Mesenchymal stem cell (in vitro differentiated cells and primary cell): ENCODE results near the gene UCN.
A peak's percentile ranks its signal among the peaks of the same experiment; 100 is the strongest.

ENCODE experiments used
- DNase-seq: peaks from one replicate; pipeline ENCODE4 v3.0.0-alpha.2; 2013
- H2AFZ ChIP-seq: one replicate; pipeline ENCODE4 v1.6.1; 2013; ENCODE audit warnings: low read depth, mild to moderate bottlenecking, control low read depth, inconsistent platforms, low read length, moderate library complexity
- H2AK5ac ChIP-seq: 2 replicates; pipeline ENCODE4 v1.6.1; 2013; ENCODE audit warnings: low read length, moderate library complexity, mild to moderate bottlenecking, inconsistent platforms; ENCODE audit not compliant: severe bottlenecking
- H2BK120ac ChIP-seq: one replicate; pipeline ENCODE4 v1.6.1; 2013; ENCODE audit warnings: low read depth, mild to moderate bottlenecking, inconsistent platforms, low read length, moderate library complexity
- H2BK12ac ChIP-seq, 2 experiments: one replicate each; pipeline ENCODE4 v1.6.1; 2013; ENCODE audit warnings: inconsistent platforms in 2 of 2, low read length in 2 of 2, mild to moderate bottlenecking in 2 of 2, moderate library complexity in 2 of 2, control low read depth in 1 of 2
- H2BK15ac ChIP-seq: one replicate; pipeline ENCODE4 v1.6.1; 2013; ENCODE audit warnings: mild to moderate bottlenecking, low read depth, inconsistent platforms; ENCODE audit not compliant: poor library complexity, severe bottlenecking
- H2BK5ac ChIP-seq: 2 replicates; pipeline ENCODE4 v1.6.1; 2013; ENCODE audit warnings: low read depth, mild to moderate bottlenecking, low read length, control low read depth, inconsistent platforms; ENCODE audit not compliant: poor library complexity, severe bottlenecking
- H3K14ac ChIP-seq, 2 experiments: one replicate each; pipeline ENCODE4 v1.6.1; 2013; ENCODE audit warnings: inconsistent platforms in 2 of 2, low read length in 2 of 2, control low read depth in 1 of 2, mild to moderate bottlenecking in 1 of 2, moderate library complexity in 1 of 2
- H3K18ac ChIP-seq, 2 experiments: one replicate each; pipeline ENCODE4 v1.6.1; 2013; ENCODE audit warnings: inconsistent platforms in 2 of 2, low read length in 2 of 2, control low read depth in 1 of 2, low read depth in 1 of 2, mild to moderate bottlenecking in 1 of 2
- H3K23ac ChIP-seq, 2 experiments: one replicate each; pipeline ENCODE4 v1.6.1; 2013; ENCODE audit warnings: inconsistent platforms in 2 of 2, low read length in 2 of 2, mild to moderate bottlenecking in 2 of 2, moderate library complexity in 2 of 2, control low read depth in 1 of 2
- H3K27ac ChIP-seq: 2 replicates; pipeline ENCODE4 v1.5.1; 2013; ENCODE audit warnings: mild to moderate bottlenecking, moderate library complexity, low read length, control low read depth, inconsistent platforms; ENCODE audit not compliant: poor library complexity, severe bottlenecking
- H3K27me3 ChIP-seq, 2 experiments: 2 replicates each; pipeline versions ENCODE4 v1.6.1 to v1.7.0; 2013; ENCODE audit warnings: low read length in 2 of 2, mild to moderate bottlenecking in 2 of 2, moderate library complexity in 2 of 2, control low read depth in 1 of 2, inconsistent platforms in 1 of 2; ENCODE audit not compliant: control insufficient read depth in 1 of 2, insufficient read depth in 1 of 2
- H3K36me3 ChIP-seq, 2 experiments: 2 replicates each; pipeline versions ENCODE4 v1.6.1 to v1.7.0; 2013; ENCODE audit warnings: low read length in 2 of 2, control low read depth in 1 of 2, inconsistent platforms in 1 of 2, low read depth in 1 of 2, mild to moderate bottlenecking in 1 of 2; ENCODE audit not compliant: insufficient read depth in 2 of 2, control insufficient read depth in 1 of 2
- H3K4ac ChIP-seq, 2 experiments: one replicate each; pipeline ENCODE4 v1.6.1; 2013; ENCODE audit warnings: inconsistent platforms in 2 of 2, low read length in 2 of 2, mild to moderate bottlenecking in 2 of 2, moderate library complexity in 2 of 2, control low read depth in 1 of 2, low read depth in 1 of 2
- H3K4me1 ChIP-seq: 2 replicates; pipeline ENCODE4 v1.6.1; 2013; ENCODE audit warnings: low read depth, low read length, control low read depth; ENCODE audit not compliant: control insufficient read depth, insufficient read depth
- H3K4me2 ChIP-seq: 2 replicates; pipeline ENCODE4 v1.6.1; 2013; ENCODE audit warnings: low read length, mild to moderate bottlenecking, inconsistent platforms; ENCODE audit not compliant: poor library complexity, severe bottlenecking
- H3K4me3 ChIP-seq, 2 experiments: 2 replicates each; pipeline versions ENCODE4 v1.5.1 to v1.7.0; 2013; ENCODE audit warnings: low read length in 2 of 2, mild to moderate bottlenecking in 2 of 2, control low read depth in 1 of 2, low read depth in 1 of 2; ENCODE audit not compliant: insufficient read depth in 1 of 2
- H3K79me1 ChIP-seq: replicated peaks from 2 replicates; pipeline ENCODE4 v1.6.1; 2013; ENCODE audit warnings: mild to moderate bottlenecking, control low read depth, low read length, inconsistent platforms; ENCODE audit not compliant: poor library complexity, severe bottlenecking
- H3K9ac ChIP-seq: 2 replicates; pipeline ENCODE4 v1.7.0; 2013; ENCODE audit warnings: mild to moderate bottlenecking, low read length, moderate library complexity
- H3K9me3 ChIP-seq: 2 replicates; pipeline ENCODE4 v1.7.0; 2013; ENCODE audit warnings: mild to moderate bottlenecking, low read length; ENCODE audit not compliant: control insufficient read depth
- H4K8ac ChIP-seq: one replicate; pipeline ENCODE4 v1.6.1; 2013; ENCODE audit warnings: inconsistent platforms, mild to moderate bottlenecking, low read length, moderate library complexity
- H4K91ac ChIP-seq: one replicate; pipeline ENCODE4 v1.6.1; 2013; ENCODE audit warnings: mild to moderate bottlenecking, low read length, inconsistent platforms
- WGBS: methylation state at CpG from one replicate; pipeline ENCODE4 v1.1.7; 2013; ENCODE audit warnings: mixed read lengths; 5-methylcytosine and 5-hydroxymethylcytosine counted together

UCN gene

DNA sequence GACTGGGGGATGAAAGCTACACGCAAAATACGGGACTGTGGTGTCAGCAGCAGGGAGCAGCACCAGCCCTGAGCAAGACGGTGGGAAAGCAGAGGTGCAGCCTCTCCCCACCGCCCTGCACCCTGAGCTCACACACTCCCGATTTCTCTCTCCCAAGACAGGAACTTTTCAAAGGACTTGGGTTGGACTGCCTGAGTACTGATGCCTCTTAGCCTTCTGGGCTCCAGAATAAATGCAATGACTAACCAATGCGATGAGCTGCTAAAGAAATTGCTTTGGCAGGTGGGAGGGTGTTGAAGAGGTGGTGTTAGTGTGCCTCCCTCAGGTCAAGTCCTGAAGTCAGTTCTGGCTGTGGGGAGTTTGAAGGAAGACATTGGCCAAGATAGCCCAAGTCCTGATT lies 16.4 kb downstream of the UCN start:
- no peak overlapping the region for H2BK5ac ChIP-seq
- no peak overlapping the region for H4K8ac ChIP-seq
- H3K27ac ChIP-seq = no peak overlapping the region
- no peak for DNase-seq
- no peak overlapping the region for H3K9ac ChIP-seq
- H2BK12ac ChIP-seq = peak overlapping the region in 1 of 2 experiments; percentile 63
- H2AK5ac ChIP-seq = no peak overlapping the region
- no peak overlapping the region for H3K4me2 ChIP-seq
- no peak overlapping the region for H2AFZ ChIP-seq
- H3K14ac ChIP-seq = no peak overlapping the region
- H2BK15ac ChIP-seq = no peak overlapping the region
- H3K27me3 ChIP-seq = peaks cover 35 to 54% of the 10 kb centered on the region in 2 experiments
- 18% methylated on average over 5 of the region's 6 CpGs for WGBS
- no peaks in the 10 kb centered on the region for H3K9me3 ChIP-seq
- no peak overlapping the region for H3K4ac ChIP-seq
- H4K91ac ChIP-seq = no peak overlapping the region
- no peaks in the 10 kb centered on the region for H3K36me3 ChIP-seq
- H3K79me1 ChIP-seq = no peaks in the 10 kb centered on the region
- H3K23ac ChIP-seq = no peak overlapping the region
- peak overlapping the region; percentile 10 to 34 for H3K18ac ChIP-seq
- no peak overlapping the region for H2BK120ac ChIP-seq
- no peak overlapping the region for H3K4me3 ChIP-seq
- H3K4me1 ChIP-seq = no peaks in the 10 kb centered on the region

DNA sequence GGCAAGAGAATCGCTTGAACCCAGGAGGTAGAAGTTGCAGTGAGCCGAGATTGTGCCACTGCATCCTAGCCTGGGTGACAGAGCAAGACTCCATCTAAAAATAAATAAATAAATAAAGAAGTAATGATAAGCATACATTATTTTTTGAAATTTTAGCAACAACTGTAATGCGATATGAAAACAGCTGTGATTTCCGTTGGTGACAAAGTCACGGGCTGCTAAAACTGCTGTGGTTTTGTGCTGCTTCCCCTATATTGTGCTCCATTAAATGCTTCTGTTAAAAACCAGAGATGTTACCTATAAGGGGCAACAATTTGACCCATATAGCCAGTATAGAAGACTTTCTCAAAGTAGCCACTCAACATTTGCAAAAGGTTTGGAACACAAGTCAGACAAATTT lies 17.7 kb downstream of the UCN start:
- Histone ChIP-seq H3K4ac (no peak overlapping the region), H4K91ac (no peak overlapping the region), H3K9ac (no peak overlapping the region), H3K9me3 (no peaks in the 10 kb centered on the region), H3K23ac (no peak overlapping the region), H2BK12ac (no peak overlapping the region), H2BK120ac (no peak overlapping the region), H2BK15ac (no peak overlapping the region), H3K4me1 (no peaks in the 10 kb centered on the region), H4K8ac (no peak overlapping the region), H3K27ac (no peak overlapping the region), H3K18ac (no peak overlapping the region), H3K79me1 (no peaks in the 10 kb centered on the region), H2AFZ (no peak overlapping the region), H3K4me2 (no peak overlapping the region), H2AK5ac (no peak overlapping the region), H2BK5ac (no peak overlapping the region), H3K4me3 (no peak overlapping the region), H3K27me3 (peaks cover 38 to 52% of the 10 kb centered on the region in 2 experiments), H3K36me3 (no peaks in the 10 kb centered on the region), H3K14ac (no peak overlapping the region)
- DNase-seq = no peak
- WGBS = 95% methylated on average over 4 of the region's 5 CpGs

DNA sequence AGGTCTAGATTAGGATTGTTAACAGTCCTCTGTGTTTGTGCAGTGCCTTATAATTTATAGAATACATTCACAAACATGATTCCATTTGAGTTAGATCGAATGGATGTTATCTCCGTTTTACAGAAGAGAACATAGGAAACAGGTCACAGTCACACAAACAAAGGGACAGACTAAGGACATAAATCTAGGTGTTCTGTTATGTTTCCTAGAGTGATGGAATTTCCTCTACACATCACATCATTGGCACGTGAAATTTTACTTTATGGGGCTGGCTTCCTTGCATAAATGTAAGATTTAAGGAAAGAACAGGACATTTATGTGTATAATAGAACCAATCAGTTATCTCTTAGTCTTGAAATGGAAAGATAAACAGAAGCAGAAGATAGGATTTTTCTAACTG lies 19.6 kb downstream of the UCN start:
- no peak overlapping the region for H3K18ac ChIP-seq
- no peaks in the 10 kb centered on the region for H3K79me1 ChIP-seq
- H3K4me3 ChIP-seq = no peak overlapping the region
- H3K36me3 ChIP-seq = no peaks in the 10 kb centered on the region
- DNase-seq = no peak
- no peak overlapping the region for H2AK5ac ChIP-seq
- no peak overlapping the region for H2BK120ac ChIP-seq
- H3K9ac ChIP-seq = no peak overlapping the region
- H4K91ac ChIP-seq = no peak overlapping the region
- H3K4me1 ChIP-seq = no peaks in the 10 kb centered on the region
- no peak overlapping the region for H4K8ac ChIP-seq
- H3K4ac ChIP-seq = no peak overlapping the region
- no peak overlapping the region for H3K14ac ChIP-seq
- H2BK12ac ChIP-seq = no peak overlapping the region
- no peak overlapping the region for H3K4me2 ChIP-seq
- H2BK5ac ChIP-seq = no peak overlapping the region
- WGBS = no CpG with 5 or more reads among the region's 3 CpGs
- H3K27ac ChIP-seq = no peak overlapping the region
- peaks cover 44 to 63% of the 10 kb centered on the region in 2 experiments for H3K27me3 ChIP-seq
- H3K9me3 ChIP-seq = no peaks in the 10 kb centered on the region
- H2BK15ac ChIP-seq = no peak overlapping the region
- no peak overlapping the region for H3K23ac ChIP-seq
- no peak overlapping the region for H2AFZ ChIP-seq

DNA sequence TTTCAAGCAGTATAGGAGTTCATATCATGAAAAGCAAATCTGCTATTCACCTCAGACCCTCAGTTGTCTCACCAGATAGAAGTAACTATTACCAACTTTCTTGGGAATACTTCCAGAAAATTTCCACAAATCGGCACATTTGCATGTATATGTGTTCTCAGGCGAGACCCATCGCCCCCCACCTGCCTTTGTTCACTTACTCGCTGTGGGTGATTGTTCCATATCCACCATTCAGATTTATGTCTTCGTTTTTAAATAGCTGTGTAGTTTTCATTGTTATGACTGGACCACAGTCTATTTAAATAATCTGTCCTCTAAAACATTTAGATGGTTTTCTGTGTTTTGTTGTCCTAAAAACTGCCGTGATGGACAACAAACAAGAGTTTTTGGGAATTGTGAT lies 22.8 kb downstream of the UCN start:
- DNase-seq = no peak
- 100% methylated on average over 1 of the region's 6 CpGs for WGBS
- no peak overlapping the region for H4K8ac ChIP-seq

More for the DNA sequence above, 22.8 kb downstream of the UCN start:
- Histone ChIP-seq H3K23ac (no peak overlapping the region), H3K79me1 (no peaks in the 10 kb centered on the region), H3K9me3 (no peaks in the 10 kb centered on the region), H3K4me3 (no peak overlapping the region), H2BK15ac (no peak overlapping the region), H3K4me1 (peaks cover 3% of the 10 kb centered on the region), H2BK120ac (no peak overlapping the region), H3K9ac (no peak overlapping the region), H2AFZ (no peak overlapping the region), H2AK5ac (no peak overlapping the region), H3K18ac (no peak overlapping the region), H3K4me2 (no peak overlapping the region), H2BK12ac (no peak overlapping the region), H3K36me3 (no peaks in the 10 kb centered on the region), H2BK5ac (no peak overlapping the region), H3K4ac (no peak overlapping the region), H4K91ac (no peak overlapping the region), H3K27me3 (peaks cover 41 to 74% of the 10 kb centered on the region in 2 experiments), H3K14ac (no peak overlapping the region), H3K27ac (no peak overlapping the region)
